Dendritic cell treated with granulocyte-macrophage colony-stimulating factor and Interleukin-4, amounts not matched to agents 40 ng/mL and 50 ng/mL, for 4 days (primary cell): Measurements from ENCODE around the gene WDR31.

Source experiments
- H3K27ac Mint-ChIP-seq: one replicate; pipeline ENCODE4 v1.8.0; 2022; ENCODE audit warnings: mild to moderate bottlenecking, mixed read lengths
- H3K27me3 Mint-ChIP-seq: one replicate; pipeline ENCODE4 v1.8.0; 2022; ENCODE audit warnings: mild to moderate bottlenecking, mixed read lengths
- H3K36me3 Mint-ChIP-seq: one replicate; pipeline ENCODE4 v1.8.0; 2022; ENCODE audit warnings: low read depth, mixed read lengths
- H3K4me1 Mint-ChIP-seq: one replicate; pipeline ENCODE4 v1.8.0; 2022; ENCODE audit warnings: low read depth, mixed read lengths
- H3K4me3 Mint-ChIP-seq: one replicate; pipeline ENCODE4 v1.8.0; 2022; ENCODE audit warnings: mild to moderate bottlenecking, moderate library complexity, mixed read lengths
- H3K9me3 Mint-ChIP-seq: one replicate; pipeline ENCODE4 v1.8.0; 2022; ENCODE audit warnings: mixed read lengths
- intact Hi-C: fragments of 100-400 bp; cut with micrococcal nuclease; formaldehyde crosslinking; loops from one replicate; pipeline ENCODE4 v1.15.0; 2022

WDR31 gene

DNA sequence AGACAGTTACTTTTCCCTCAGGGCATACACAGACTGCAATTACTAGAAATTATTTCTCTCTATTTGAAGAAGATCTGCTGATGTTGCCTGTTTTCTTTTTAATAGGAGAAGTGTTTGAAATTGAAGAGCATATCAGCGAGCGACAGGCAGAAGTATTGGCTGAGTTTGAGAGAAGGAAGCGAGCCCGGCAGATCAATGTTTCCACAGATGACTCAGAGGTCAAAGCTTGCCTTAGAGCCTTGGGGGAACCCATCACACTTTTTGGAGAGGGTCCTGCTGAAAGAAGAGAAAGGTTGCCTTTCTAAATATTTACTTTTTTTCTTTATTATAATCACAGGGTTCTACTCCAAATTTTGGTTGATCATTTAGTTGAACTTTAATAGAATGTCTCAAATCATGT, 61.2 kb downstream of the WDR31 start:
- intact Hi-C loops: loop anchor here (5.0 to 10.0 kb wide), 4 partner anchors 94 to 378 kb away; partner anchors contain the start of genes ALAD and SLC31A2
- Mint-ChIP-seq H3K36me3 (peaks cover 55% of the 10 kb centered on the region), H3K27ac (no peak overlapping the region), H3K27me3 (no peaks in the 10 kb centered on the region), H3K4me1 (peaks cover 9% of the 10 kb centered on the region), H3K9me3 (no peaks in the 10 kb centered on the region), H3K4me3 (no peak overlapping the region)

DNA sequence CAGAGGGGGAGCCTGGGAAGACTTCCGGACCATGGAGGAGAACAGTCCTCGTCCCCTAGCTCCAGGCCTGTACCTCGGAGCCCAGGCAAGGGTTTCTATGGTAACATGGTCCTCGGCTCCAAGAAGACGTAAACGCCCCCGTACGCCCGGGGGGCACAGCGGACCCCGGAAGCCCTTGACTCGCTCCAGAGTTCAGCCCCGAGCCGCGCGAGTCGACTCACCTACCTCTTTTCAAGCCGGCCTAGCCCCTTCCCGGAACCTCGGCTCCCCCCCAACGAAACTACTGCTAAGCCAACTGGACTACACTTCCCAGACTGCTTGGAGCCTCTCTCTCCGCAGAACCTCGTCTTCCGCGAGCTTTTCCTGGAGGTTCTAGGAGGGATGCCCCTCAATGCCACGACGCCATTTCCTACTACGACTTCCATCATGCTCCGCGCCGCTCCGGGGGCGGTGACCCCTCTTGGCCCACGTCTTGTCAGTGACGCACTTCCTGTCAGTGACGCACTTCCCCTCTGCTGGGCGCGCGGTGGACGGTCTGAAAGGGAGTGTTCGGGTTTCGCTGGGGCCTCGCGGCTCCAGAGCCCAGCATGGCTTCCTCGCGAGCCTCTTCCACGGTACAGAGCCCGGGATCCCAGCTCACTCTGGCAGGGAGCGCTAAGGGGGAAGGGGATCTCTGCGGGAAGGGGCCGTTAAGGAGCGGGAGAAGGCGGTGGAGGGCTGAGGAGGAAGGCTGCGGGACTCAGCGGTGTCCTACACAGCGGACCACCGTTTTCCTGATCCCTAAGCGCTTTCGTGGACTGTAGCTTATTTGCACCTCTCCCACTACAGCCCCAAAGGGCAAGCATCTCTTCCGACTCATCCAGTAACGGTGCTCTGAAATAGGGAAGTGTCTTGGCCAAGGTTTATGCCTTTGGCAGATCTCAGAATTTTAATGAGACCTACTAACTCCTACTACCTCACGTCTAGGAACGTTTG, 64.6 kb downstream of the WDR31 start, which contains the start of the genes CDC26 and PRPF4:
Gene CDC26 (minus strand): TSS at position 416 of the 975 bp plus-strand sequence. CDS start 3,065 bp downstream, outside the sequence.
Gene PRPF4 (plus strand): TSS at position 502 of the 975 bp plus-strand sequence. CDS start 86 bp downstream, at position 588.
- Mint-ChIP-seq H3K9me3 (no peaks in the 10 kb centered on the region), H3K4me3 (no peak within 1 kb of the TSS), H3K27ac (no peak within 1 kb of the TSS)

DNA sequence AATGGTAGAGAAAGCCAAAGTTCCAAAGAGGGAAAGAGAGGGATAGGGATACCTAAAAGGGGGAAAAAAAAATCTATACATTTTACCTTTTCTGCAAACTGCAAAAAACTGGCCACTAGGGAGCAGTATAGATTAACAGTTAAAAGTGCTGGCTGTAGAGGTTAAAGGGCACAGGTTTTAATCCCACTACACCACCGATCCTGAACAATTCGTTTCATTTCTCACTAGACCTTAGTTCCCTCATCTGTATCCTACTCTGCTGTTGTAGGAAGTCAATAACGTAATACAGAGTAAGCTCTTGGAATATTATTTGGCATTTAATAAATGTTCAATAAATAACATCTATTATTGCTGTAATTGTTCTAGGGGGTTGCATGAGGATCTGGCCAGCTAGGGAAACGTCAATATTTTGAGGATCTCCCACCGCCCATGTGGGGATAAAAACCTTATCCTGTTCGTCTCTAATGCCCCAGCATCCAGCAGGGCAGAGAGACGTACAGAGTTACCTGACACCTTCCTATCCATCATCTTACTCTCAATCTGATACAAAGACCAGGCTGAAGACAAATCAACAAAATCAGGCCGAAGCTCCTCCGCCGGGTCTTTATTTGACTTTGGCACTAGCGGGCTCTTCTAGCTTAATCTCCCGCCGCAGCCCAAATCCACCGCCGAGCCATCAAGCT, 65.5 kb downstream of the WDR31 start:
- H3K27me3 Mint-ChIP-seq: no peaks in the 10 kb centered on the region
- H3K9me3 Mint-ChIP-seq: no peaks in the 10 kb centered on the region
- no peak overlapping the region for H3K27ac Mint-ChIP-seq
- peaks cover 51% of the 10 kb centered on the region for H3K36me3 Mint-ChIP-seq
- intact Hi-C loops: loop anchor here (1.0 to 10.0 kb wide), 7 partner anchors 54 to 383 kb away; partner anchors contain the start of genes ALAD, SLC31A2 and WDR31
- no peak overlapping the region for H3K4me3 Mint-ChIP-seq
- peaks cover 5% of the 10 kb centered on the region for H3K4me1 Mint-ChIP-seq

More for the DNA sequence above, 64.6 kb downstream of the WDR31 start, which contains the start of the genes CDC26 and PRPF4:
- Mint-ChIP-seq H3K4me1 (peaks cover 9% of the 10 kb centered on the region), H3K36me3 (peaks cover 51% of the 10 kb centered on the region), H3K27me3 (no peaks in the 10 kb centered on the region)
- intact Hi-C loops: loop anchor here (1.0 to 10.0 kb wide), 7 partner anchors 55 to 382 kb away; partner anchors contain the start of genes ALAD, SLC31A2 and WDR31

- Mint-ChIP-seq H3K9me3 (no peaks in the 10 kb centered on the region), H3K27ac (no peak overlapping the region), H3K4me1 (peaks cover 5% of the 10 kb centered on the region), H3K27me3 (no peaks in the 10 kb centered on the region), H3K36me3 (peaks cover 75% of the 10 kb centered on the region), H3K4me3 (no peak overlapping the region)
- intact Hi-C loops: loop anchor here (10.0 kb wide), 2 partner anchors 85 to 115 kb away; partner anchors contain the start of gene SLC31A2
Measured at GRCh38 chr9:113269871-113270270, 70.2 kb downstream of the WDR31 start.

DNA sequence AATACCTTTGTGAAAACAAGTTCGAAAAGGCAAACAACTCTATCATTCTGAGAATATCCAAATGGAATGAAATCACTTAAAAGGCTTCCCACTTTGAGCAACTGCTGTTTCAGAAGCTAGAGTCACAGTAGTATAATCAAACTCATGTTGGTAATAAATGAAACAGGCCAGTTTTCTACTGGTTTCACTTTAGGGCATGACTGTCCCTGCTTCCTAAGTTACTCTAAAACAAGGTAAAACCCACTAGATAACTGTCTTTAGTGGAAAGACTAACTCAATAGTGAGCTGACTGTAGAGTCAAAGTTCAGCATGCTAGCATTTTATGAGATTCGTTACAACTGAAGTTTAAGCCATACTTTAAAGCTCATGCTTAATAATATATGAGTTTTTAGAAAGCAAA, 70.7 kb downstream of the WDR31 start:
- Mint-ChIP-seq H3K4me3 (no peak overlapping the region), H3K27ac (no peak overlapping the region), H3K36me3 (peaks cover 78% of the 10 kb centered on the region), H3K27me3 (no peaks in the 10 kb centered on the region), H3K9me3 (no peaks in the 10 kb centered on the region), H3K4me1 (peaks cover 4% of the 10 kb centered on the region)
- intact Hi-C loops: no loop called here

DNA sequence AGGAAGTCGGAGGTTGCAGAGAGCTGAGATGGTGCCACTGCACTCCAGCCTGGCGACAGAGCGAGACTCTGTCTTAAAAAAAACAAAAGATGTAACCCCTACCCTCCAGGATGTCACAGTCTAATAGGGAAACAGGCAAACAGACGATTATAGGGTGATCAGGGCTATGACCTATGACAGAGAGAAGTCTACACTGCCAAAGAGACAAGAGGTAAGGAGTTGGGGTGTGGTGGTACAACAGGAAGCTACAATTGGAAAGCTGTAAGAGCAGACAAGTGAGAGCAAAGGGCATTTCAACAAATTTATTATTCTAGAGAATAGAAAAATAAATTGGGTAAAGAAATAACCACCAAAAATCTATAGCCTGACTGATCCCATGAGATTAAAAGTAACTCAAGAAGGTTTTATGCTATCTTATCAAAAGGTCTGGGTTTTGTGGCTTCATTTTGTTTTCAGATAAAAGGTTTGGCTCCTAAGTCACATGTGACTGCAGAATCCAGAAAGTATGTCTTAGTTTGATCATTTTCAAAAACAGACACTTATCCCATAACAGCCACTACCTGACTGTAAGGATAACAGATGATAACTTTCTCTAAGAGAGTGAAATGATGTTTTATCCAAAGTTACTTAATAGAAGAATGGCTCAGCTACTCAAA, 72.0 kb downstream of the WDR31 start:
- Mint-ChIP-seq H3K4me3 (no peak overlapping the region), H3K36me3 (peaks cover 85% of the 10 kb centered on the region), H3K4me1 (no peaks in the 10 kb centered on the region), H3K9me3 (no peaks in the 10 kb centered on the region), H3K27me3 (no peaks in the 10 kb centered on the region), H3K27ac (no peak overlapping the region)
- intact Hi-C loops: no loop called here

- intact Hi-C loops: no loop called here
- H3K27me3 Mint-ChIP-seq: no peaks in the 10 kb centered on the region
- no peak overlapping the region for H3K27ac Mint-ChIP-seq
- peaks cover 82% of the 10 kb centered on the region for H3K36me3 Mint-ChIP-seq
- H3K4me3 Mint-ChIP-seq: no peak overlapping the region
- no peaks in the 10 kb centered on the region for H3K4me1 Mint-ChIP-seq
- H3K9me3 Mint-ChIP-seq: no peaks in the 10 kb centered on the region
Measured at GRCh38 chr9:113266174-113266573, 73.9 kb downstream of the WDR31 start.
